Activated CD8-positive, alpha-beta T cell treated with anti-CD3 and anti-CD28 coated beads for 36 hours (primary cell): ENCODE results near the gene SASH3. TPM values are rescaled to one million over a fixed set of nuclear protein-coding genes. Genes with fewer than 3 reads are reported as not detected.

Experiments used
- ATAC-seq: fragments of 200-7000 bp; cut with Tn5 transposase; one replicate; pipeline ENCODE4 v1.10.0; 2021; ENCODE audit warnings: mild to moderate bottlenecking, moderate library complexity
- CTCF ChIA-PET: fragments of 350-600 bp; sonication (Branson Sonifier 250); formaldehyde crosslinking; loops from one replicate; lab custom pipeline; 2021; ENCODE audit warnings: antibody characterized with exemption; lab: Charles Lee
- POLR2A ChIA-PET: fragments of 350-600 bp; sonication (Branson Sonifier 250); formaldehyde crosslinking; loops from one replicate; lab custom pipeline; 2021; ENCODE audit warnings: antibody characterized with exemption; lab: Charles Lee
- DNase-seq: peaks from one replicate; pipeline ENCODE4 v3.0.0-alpha.2; 2020
- H3K27ac Mint-ChIP-seq: one replicate; pipeline ENCODE4 v1.8.0; 2021; ENCODE audit warnings: mild to moderate bottlenecking, mixed read lengths
- H3K27me3 Mint-ChIP-seq: one replicate; pipeline ENCODE4 v1.8.0; 2021; ENCODE audit warnings: mixed read lengths
- H3K36me3 Mint-ChIP-seq: one replicate; pipeline ENCODE4 v1.8.0; 2021; ENCODE audit warnings: low read depth, mixed read lengths
- H3K4me1 Mint-ChIP-seq: one replicate; pipeline ENCODE4 v1.8.0; 2021; ENCODE audit warnings: low read depth, mixed read lengths
- H3K4me3 Mint-ChIP-seq: one replicate; pipeline ENCODE4 v1.8.0; 2021; ENCODE audit warnings: mild to moderate bottlenecking, moderate library complexity, mixed read lengths
- H3K9me3 Mint-ChIP-seq: one replicate; pipeline ENCODE4 v1.8.0; 2021; ENCODE audit warnings: mixed read lengths
- CTCF ChIP-seq: fragments of 200-600 bp; IDR thresholded peaks from one replicate; pipeline ENCODE4 v1.8.0; 2022; ENCODE audit warnings: antibody characterized with exemption, mild to moderate bottlenecking
- intact Hi-C: fragments of 100-400 bp; cut with micrococcal nuclease; formaldehyde crosslinking; loops from one replicate; pipeline ENCODE4 v1.10.0; 2022
- total RNA-seq, 2 experiments: library from RNA; stranded (reverse); gene quantifications; one replicate each; pipeline ENCODE4 v1.2.3, GENCODE V29; 2021

SASH3 gene
- 100 to 1,000 TPM; 117 to 123 TPM for total RNA-seq

DNA sequence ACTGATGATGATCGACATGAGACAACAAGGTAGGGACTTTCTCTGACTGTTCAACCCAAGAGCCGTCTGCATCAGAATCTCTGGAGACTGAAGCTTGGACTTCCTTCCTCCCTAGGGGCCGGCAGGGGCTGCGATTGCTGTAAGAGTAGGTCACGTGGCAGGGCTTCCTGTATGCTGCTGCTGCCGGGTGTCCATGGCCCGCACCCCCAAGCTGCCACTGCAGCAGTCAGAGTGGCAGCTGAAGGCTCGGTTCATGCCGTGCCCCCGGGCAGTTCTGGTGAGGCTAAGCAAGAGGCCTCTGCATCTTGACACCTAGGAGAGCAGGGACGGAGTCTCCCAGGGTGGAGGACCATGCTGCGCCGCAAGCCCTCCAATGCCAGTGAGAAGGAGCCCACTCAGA, at the start of gene SASH3:
Gene SASH3 (plus strand): TSS at position 203 of the 400 bp plus-strand sequence. CDS start 149 bp downstream, at position 352.
- Mint-ChIP-seq H3K4me3 (peak within 1 kb of the TSS; percentile 83), H3K9me3 (no peaks in the 10 kb centered on the region), H3K4me1 (peaks cover 43% of the 10 kb centered on the region), H3K27ac (peak within 1 kb of the TSS; percentile 95), H3K36me3 (peaks cover 52% of the 10 kb centered on the region), H3K27me3 (no peaks in the 10 kb centered on the region)
- TF ChIP-seq CTCF, result no peak
- DNase-seq (peak; percentile 81), ATAC-seq (peak; percentile 29)
- POLR2A ChIA-PET, result interaction anchor here (0.8 to 5.6 kb wide), 5 partner anchors 9 to 91 kb away, joined by 3 to 56 read pairs (median 19); no protein-coding TSS in a partner anchor
- CTCF ChIA-PET, result interaction anchor here (1.2 to 2.1 kb wide), 2 partner anchors 11 to 13 kb away, joined by 3 to 6 read pairs; no protein-coding TSS in a partner anchor
- intact Hi-C loops, result loop anchor here (5.0 to 10.0 kb wide), 2 partner anchors 32 to 125 kb away; partner anchors contain the start of gene UTP14A

- intact Hi-C loops, result no loop called here
- no peak for ATAC-seq
- Mint-ChIP-seq H3K9me3 (no peaks in the 10 kb centered on the region), H3K27me3 (no peaks in the 10 kb centered on the region), H3K4me3 (no peak overlapping the region), H3K27ac (no peak overlapping the region), H3K4me1 (peaks cover 14% of the 10 kb centered on the region), H3K36me3 (no peaks in the 10 kb centered on the region)
- CTCF ChIA-PET, result interaction anchor here (1.1 kb wide), 2 partner anchors 94 to 293 kb away, joined by 3 to 5 read pairs; no protein-coding TSS in a partner anchor
- no peak for TF ChIP-seq CTCF
- POLR2A ChIA-PET, result no interaction called here
- DNase-seq, result no peak
These were observed 48.5 kb upstream of the SASH3 start for GRCh38 chrX:129731228-129731627.

DNA sequence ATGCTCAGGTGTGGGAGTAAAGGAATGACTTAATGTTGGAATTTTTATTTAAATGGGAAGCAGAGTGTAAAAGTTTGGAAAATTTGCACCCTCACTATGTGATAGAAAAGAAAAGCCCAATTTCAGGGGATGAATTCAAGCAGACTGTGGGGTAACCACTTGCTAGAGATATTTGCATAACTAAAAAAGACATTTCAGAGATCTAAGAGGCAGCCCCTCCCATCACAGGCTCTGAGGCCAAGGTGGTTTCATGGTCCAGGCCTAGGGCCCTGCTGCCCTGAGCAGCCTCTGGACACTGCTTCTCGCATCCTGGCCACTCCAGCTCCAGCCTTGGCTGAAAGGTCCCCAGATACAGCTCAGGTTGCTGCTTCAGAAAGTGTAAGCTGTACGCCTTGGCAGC, 46.9 kb upstream of the SASH3 start:
- H3K9me3 Mint-ChIP-seq, result no peaks in the 10 kb centered on the region
- no peak overlapping the region for H3K4me3 Mint-ChIP-seq
- no peak for ATAC-seq
- no peak for DNase-seq
- intact Hi-C loops, result no loop called here
- no peak for TF ChIP-seq CTCF
- H3K36me3 Mint-ChIP-seq, result no peaks in the 10 kb centered on the region
- POLR2A ChIA-PET, result no interaction called here
- H3K27ac Mint-ChIP-seq, result no peak overlapping the region
- H3K27me3 Mint-ChIP-seq, result no peaks in the 10 kb centered on the region
- H3K4me1 Mint-ChIP-seq, result peaks cover 24% of the 10 kb centered on the region
- CTCF ChIA-PET, result no interaction called here

DNA sequence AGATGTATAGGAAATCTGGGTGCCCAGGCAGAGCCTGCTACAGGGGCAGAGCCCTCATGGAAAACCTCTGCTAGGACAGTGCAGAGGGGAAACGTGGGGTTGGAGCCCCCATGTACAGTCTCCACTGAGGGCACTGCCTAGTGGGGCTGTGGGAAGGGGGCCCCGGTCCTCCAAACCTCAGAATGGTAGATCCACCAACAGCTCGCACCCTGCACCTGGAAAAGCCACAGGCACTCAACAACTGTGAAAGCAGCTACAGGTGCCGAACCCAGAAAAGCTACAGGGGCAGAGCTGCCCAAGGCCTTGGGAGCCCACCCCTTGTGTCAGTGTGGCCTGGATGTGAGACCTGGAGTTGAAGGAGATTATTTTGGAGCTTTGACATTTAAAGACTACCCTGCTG, 46.4 kb upstream of the SASH3 start:
- ATAC-seq, result no peak
- no peak for TF ChIP-seq CTCF
- ChIA-PET POLR2A (no interaction called here), CTCF (no interaction called here)
- Mint-ChIP-seq H3K4me1 (peaks cover 29% of the 10 kb centered on the region), H3K9me3 (no peaks in the 10 kb centered on the region), H3K27ac (no peak overlapping the region), H3K36me3 (no peaks in the 10 kb centered on the region), H3K27me3 (no peaks in the 10 kb centered on the region), H3K4me3 (no peak overlapping the region)
- intact Hi-C loops, result no loop called here
- no peak for DNase-seq

DNA sequence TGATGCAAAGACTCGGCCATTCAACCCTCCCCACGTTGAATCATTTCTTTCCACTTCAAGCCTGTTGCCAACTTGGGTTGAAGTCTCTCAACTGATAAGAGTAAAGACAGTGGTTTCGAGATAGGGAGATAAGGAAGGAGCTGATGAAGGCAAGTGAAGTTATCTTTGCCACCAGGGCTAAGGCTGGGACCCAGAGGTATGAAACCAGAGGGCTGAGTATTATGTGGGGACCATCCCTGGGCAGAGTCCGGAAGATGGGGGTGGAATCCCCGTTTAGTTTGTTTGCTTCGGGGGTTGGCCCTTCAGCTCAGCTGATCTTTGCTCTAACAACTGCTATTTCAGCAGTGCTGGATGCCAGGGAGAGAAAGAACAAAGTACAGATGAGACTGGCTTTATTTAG, 43.3 kb upstream of the SASH3 start:
- Mint-ChIP-seq H3K4me3 (no peak overlapping the region), H3K27me3 (no peaks in the 10 kb centered on the region), H3K36me3 (no peaks in the 10 kb centered on the region), H3K9me3 (no peaks in the 10 kb centered on the region), H3K4me1 (peaks cover 24% of the 10 kb centered on the region), H3K27ac (peak overlapping the region; percentile 11)
- DNase-seq (peak; percentile 35), ATAC-seq (peak; percentile 73)
- intact Hi-C loops, result no loop called here
- ChIA-PET CTCF (interaction anchor here (0.7 to 6.1 kb wide), 6 partner anchors 10 to 188 kb away, joined by 3 to 35 read pairs (median 4); no protein-coding TSS in a partner anchor), POLR2A (no interaction called here)
- no peak for TF ChIP-seq CTCF
